Measurements from ENCODE around the gene RBBP6.
A peak's percentile ranks its signal among the peaks of the same experiment; 100 is the strongest.
"Not testable (repeated sequence)": the region's sequence is repeated elsewhere in the genome, so short reads cannot be mapped to it uniquely, and the experiment has no call there.

Gene RBBP6

GRCh38 chr16:24573141-24573540, 33.8 kb downstream of the RBBP6 start:
- no peak for DNase-seq

DNA sequence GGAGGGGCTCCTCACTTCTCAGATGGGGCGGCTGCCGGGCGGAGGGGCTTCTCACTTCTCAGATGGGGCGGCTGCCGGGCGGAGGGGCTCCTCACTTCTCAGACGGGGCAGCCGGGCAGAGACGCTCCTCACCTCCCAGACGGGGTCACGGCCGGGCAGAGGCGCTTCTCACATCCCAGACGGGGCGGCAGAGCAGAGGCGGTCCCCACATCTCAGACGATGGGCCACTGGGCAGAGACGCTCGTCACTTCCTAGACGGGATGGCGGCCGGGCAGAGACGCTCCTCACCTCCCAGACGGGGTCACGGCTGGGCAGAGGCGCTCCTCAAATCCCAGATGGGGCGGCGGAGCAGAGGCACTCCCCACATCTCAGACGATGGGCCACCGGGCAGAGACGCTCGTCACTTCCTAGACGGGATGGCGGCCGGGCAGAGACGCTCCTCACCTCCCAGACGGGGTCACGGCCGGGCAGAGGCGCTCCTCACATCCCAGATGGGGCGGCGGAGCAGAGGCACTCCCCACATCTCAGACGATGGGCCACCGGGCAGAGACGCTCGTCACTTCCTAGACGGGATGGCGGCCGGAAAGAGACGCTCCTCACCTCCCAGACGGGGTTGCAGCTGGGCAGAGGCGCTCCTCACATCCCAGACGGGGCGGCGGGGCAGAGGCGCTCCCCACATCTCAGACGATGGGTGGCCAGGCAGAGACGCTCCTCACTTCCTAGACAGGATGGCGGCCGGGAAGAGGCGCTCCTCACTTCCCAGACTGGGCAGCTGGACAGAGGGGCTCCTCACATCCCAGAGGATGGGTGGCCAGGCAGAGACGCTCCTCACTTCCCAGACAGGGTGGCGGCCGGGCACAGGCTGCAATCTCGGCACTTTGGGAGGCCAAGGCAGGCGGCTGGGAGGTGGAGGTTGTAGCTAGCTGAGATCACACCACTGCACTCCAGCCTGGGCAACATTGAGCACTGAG, 35.4 kb downstream of the RBBP6 start:
- not testable (repeated sequence) for DNase-seq

DNA sequence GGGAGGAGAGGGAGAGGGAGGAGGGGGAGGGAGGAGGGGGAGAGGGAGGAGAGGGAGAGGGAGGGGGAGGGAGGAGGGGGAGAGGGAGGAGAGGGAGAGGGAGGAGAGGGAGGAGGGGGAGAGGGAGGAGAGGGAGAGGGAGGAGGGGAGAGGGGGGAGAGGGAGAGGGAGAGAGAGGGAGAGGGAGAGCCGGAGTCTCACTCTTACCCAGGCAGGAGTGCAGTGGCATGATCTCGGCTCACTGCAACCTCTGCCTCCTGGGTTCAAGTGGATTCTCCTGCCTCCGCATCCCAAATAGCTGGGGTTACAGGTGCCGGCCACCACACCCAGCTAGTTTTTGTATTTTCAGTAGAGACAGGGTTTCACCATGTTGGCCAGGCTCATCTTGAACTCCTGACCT, 36.4 kb downstream of the RBBP6 start:
- not testable (repeated sequence) for DNase-seq

GRCh38 chr16:24577167-24577566, 37.8 kb downstream of the RBBP6 start:
- no peak for DNase-seq

DNA sequence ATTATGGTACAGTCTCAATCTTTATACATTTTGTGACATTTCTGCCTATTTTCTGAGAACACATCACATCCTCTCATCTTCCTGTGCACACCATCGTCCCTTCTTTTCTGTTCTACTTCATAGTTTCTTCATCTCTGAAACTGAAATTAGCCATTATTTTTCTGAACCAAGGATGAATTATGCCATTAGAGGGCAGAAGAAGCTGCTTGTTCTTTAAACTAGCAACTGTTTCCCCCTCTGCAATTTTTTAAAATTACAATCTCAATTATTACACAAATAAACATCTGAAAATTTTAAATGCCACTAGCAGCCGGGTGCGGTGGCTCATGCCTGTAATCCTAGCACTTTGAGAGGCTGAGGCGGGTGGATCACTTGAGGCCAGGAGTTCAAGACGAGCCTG, 41.3 kb downstream of the RBBP6 start:
- peak; percentile 1 for DNase-seq

DNA sequence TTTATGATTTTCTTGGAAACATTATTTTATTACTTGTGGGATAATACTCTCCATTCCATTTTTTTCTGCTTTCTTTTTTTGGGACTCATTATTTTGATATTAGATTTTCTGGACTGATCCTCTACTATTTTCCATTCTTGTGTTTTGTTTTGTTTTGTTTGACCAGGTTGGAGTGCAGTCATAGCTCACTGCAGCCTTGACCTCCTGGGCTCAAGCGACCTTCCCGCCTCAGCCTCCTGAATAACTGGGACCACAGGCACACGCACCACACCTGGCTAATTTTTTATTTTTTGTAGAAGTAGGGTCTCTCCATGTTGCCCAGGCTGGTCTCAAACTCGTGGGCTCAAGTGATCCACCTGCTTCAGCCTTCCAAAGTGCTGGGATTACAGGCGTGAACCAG, 44.1 kb downstream of the RBBP6 start:
- DNase-seq = no peak

DNA sequence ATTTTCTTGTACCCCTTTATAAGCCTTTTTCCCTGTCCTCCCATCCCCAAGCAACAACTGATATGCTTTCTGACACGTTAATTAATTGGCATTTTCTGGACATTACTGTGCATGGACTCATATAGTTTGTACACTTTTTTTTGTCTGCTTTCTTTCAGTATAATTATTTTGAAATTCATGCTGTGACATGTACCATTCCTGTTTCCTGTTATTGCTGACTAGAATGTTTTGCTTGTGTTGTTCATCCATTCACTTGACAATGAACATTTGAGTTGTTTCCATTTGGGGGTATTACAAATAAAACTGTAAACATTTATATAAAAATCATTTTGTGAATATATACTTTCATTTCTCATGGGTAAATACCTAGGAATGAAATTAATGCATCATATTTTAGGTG, 50.6 kb downstream of the RBBP6 start:
- DNase-seq = no peak

DNA sequence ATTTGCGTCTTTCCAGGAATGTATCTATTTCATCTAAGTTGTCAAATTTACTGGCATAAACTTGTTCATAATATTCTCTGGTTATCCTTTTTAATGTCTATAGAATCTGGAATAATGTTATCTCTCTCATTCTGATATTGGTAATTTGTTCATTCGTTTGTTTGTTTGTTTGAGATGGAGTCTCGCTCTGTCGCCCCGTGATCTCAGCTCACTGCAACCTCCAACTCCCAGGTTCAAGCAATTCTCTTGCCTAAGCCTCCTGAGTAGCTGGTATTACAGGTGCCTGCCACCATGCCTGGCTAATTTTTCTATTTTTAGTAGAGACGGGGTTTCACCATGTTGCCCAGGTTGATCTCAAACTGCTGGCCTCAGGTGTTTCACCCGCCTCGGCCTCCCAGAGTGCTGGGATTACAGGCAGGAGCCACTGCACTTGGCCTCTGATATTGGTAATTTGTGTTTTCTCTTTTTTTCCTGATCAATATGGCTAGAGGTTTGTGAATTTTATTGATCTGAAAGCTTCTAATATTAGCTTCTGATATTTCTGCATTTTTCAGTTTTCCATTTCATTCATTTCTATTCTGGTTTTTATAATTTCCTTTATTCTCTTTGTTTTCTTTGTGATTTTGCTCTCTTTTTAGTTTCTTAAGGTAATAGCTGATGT, 59.5 kb downstream of the RBBP6 start:
- no peak for DNase-seq

GRCh38 chr16:24609417-24609739, 70.0 kb downstream of the RBBP6 start:
- DNase-seq = no peak

DNA sequence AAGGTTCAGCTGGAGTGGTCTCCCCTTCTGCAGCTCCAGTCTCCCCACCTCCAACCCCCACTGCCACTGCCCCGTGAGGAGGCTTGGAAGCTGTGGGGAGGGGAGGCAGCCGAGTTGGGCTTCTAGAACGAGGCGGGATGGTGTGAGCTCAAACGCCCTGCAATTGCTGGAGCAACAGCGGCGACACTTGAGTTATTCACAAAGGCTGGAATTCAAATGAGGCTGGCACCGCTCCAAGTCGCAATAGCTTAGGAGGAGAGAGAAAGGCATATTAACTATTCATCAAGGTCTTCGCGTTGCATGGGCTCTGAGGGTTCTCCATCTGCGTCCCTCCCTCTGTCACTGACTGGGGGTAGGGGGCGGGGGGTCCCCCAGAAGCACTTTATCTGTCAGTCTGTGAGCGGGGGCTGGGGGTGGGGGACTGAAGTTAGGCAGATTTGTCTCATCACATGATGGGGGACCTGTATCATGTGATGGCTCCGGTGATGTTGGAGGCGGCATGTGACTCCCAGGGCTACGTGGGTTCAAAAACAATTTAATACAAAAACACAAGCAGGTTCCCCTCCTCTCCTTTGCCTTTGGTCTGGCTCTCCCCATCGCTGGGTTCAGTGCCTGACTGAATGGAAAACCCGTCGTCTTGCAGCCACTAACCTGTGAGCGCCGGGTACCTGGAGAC, 70.5 kb downstream of the RBBP6 start:
- peak; percentile 25 for DNase-seq

DNA sequence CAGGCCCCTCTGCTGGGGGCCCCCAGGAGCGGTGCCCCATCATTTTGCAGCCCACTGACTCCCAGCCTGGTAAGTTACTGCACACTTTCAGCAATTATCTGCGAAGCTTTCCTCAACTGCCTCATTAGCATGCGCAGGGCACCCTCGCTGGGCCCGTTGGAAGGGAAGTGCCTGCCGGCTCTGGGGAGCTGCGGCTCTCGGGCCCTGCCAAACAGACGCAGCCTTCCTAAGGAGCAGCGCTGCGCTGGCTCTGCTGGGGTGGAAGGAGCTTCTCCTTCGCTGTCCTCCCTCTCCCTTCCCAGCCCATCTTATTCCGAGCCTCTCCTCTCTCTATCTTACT, 71.0 kb downstream of the RBBP6 start:
- no peak for DNase-seq

GRCh38 chr16:24611310-24611709, 71.9 kb downstream of the RBBP6 start:
- no peak for DNase-seq

DNA sequence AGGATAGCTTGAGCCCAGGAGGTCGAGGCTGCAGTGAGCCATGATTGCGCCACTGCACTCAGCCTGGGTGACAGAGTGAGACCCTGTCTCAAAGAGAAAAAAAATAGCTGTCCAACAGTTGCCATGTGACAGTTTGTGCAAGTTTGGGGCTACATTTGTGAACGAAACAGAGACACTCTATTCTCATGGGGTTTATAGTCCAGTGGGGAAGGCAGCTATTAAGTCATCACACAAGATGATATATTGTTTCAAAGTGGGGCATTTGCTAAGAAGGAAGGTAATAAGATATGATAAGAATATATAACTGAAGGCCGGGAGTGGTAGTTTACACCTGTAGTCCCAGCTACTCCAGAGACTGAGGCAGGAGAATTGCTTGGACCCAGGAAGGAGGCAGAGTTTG, 73.3 kb downstream of the RBBP6 start:
- no peak for DNase-seq

- not testable (repeated sequence) for DNase-seq
Measured at GRCh38 chr16:24613267-24613666, 73.9 kb downstream of the RBBP6 start.

- DNase-seq = no peak
Measured at GRCh38 chr16:24617502-24617901, 78.1 kb downstream of the RBBP6 start.

Data from NCI-H1694 treated with DMSO at 0.1 percent for 48 hours (cell line).